Fibroblast of the conjunctiva (primary cell): ENCODE data around the gene UBQLNL.

Experiments used
- DNase-seq: peaks from one replicate; pipeline ENCODE4 v3.0.0-alpha.2; 2010; ENCODE audit warnings: low read depth

Gene UBQLNL, protein sequence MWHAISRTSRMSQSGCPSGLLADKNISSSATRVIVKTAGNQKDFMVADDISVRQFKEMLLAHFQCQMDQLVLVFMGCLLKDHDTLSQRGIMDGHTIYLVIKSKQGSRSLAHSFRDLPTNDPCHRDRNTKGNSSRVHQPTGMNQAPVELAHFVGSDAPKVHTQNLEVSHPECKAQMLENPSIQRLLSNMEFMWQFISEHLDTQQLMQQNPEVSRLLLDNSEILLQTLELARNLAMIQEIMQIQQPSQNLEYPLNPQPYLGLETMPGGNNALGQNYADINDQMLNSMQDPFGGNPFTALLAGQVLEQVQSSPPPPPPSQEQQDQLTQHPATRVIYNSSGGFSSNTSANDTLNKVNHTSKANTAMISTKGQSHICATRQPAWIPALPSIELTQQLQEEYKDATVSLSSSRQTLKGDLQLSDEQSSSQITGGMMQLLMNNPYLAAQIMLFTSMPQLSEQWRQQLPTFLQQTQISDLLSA

DNA sequence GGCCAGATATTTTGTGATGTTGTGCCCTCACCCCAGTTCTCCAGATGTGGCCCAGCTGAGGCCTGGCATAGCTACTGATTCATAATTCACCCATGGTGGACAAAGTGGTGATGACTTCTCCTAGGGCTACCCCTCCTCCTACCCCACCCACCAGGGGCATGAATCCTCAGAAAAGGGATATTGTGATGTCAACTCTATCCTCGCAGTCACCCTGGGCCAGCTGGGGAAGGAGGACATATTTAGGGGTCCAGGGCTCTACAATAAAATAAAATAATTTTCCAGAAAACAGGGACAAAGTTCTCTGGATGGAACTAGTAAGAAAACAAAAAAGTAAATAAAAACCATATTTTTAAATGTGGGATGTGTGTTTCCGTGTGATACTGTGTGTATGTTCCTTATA, at the start of gene UBQLNL:
Gene UBQLNL, minus strand, starts transcription at position 101 of the 400 bp plus-strand sequence. CDS start 258 bp downstream, outside the sequence.
- DNase-seq: no peak

DNA sequence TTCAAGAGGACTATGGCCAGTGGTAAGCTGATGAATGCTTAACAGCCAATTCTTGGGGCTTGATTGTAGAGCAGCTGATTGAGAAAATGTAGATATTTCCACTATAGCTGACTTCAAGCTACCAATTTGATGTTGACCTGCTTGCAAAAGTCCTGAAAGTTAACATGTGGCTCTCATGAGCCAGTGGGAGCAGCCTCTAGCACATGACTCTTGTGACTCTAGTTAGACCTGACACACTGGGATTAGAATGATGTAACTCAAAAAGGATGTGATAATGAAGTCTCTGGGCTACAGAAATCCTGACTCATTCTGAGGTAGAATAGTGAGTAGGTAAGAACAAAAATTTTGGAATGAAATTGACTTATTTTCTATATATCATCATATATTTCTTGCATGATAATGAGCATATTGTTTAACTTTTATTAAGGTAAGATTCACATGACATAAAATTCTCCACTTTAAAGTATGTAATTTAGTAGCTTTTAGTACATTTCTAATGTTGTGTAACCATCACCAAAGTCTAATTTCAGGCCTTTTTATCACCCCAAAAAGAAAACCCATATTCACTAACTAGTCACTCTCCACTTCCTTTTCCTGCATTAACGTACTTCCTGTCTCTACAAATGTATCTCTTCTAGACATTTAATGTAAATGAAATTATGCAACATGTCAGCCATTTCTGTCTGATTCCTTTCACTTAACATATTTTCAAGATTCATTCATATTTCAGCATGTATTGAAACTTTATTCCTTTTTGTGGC, 47.9 kb upstream of the UBQLNL start:
- DNase-seq: no peak

DNA sequence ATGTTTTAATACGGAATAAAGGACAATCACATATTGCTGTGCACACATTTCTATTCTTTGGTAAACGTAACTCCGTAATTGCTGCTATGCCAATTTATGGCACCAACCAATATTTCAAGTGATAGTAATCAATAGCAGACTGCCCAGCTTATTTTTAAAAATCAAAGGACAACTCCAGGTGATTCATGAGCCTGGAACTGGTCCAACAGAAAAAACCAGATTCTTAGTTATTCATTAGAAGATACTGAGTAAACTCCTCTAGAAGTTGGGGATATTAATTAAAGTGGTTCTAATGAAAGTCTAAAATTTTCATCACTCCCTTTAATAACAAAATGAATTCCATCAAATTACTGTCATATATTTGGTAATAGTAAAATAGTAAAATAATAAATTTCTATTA, 41.3 kb upstream of the UBQLNL start:
- DNase-seq: no peak

DNA sequence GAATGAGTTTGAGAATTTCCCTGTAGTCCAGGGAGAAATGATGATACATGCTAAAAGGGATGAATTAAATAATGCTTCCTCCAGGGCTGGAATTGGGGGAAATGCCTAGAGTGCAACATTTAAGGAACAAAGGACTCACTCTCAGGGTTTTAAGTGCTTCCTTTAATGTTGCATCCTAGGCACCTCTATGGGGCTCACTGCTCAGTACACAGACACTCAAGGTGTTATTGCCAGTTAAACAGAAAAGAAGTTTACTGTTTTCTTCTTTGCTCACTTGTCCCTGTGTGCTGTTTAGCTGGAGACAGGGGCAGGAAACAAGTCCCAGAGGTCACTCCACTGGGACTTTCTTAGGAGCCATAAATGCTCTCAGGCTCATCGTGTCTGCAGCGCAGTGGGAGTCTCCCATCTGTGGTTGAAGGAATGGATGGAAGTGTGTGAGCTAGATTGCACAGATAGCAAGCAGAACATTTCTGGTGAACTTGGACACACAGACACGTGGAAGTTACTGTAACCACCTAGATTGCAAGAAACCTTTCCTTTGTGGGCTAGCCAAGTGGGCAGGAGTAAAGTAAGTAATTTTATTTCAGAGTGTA, 40.2 kb upstream of the UBQLNL start:
- no peak for DNase-seq

DNA sequence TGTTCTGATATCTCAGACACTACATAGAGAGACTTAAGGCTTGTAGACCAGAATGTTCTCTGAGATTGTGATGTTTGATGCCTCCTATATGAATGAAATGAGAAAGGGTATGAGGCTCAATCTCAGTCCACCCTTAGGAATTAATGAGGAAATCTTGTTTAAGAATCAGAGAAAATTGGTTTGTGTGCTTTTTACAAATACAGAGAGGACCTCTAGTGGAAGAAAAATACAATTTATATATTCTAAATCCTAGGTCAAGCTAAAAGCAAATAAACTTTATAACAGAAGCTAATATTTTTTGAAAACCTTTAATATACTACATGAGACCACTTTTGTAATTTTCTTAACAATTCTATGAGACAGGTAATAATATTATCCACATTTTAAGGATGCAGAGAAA, 36.8 kb upstream of the UBQLNL start:
- DNase-seq: no peak

DNA sequence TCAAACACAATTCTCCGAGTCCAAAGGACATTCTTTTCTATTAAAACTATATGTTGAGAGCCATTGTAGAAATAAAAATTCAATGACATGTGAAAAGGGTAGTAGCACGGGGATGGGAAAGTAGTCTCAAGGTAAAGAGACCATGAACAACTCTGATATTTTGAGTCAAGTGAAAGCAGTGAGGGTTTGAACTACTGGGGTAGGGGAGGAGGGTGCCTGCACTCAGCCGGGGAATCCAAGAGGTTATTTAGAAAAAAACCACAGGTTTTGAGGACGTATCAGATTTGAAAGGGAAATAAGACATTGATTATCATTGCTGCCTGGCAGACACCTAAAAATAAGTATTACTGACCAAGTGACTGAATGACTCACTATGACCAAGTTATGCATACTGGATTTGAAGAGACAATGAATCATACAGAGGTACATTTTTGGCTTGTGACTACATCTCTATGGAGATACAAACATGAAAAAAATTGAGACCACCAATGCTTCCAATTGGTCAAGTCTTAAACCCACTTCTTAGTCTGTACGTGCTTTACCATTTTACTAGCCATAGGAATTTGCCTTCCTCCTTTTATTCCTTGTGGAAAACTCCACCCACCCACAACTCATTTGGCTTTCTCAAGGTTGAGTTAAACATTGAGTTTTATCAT, 34.1 kb upstream of the UBQLNL start:
- peak; percentile 13 for DNase-seq

DNA sequence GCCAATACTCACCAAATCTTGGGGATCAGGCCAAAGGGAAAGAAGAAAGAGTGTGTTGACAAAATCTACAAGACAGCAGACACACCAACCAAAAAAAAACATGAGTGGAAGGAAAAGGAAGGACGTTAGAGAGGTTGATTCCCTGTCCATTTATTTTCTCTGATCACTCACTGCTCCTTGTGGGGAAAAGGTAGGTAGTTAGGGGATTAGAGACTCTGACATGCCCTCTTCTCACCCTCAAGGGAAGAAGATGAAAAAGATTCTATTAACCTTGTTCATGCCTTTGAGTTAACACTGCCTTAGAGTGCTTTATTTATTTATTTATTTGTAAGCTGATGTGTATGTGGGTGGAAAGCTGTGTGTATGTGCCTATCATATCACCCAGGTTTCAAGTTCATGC, 31.9 kb upstream of the UBQLNL start, which contains the start of gene OR52H1:
Gene OR52H1, minus strand, starts transcription at position 101 of the 400 bp plus-strand sequence. CDS start 3,035 bp downstream, outside the sequence.
- no peak for DNase-seq

DNA sequence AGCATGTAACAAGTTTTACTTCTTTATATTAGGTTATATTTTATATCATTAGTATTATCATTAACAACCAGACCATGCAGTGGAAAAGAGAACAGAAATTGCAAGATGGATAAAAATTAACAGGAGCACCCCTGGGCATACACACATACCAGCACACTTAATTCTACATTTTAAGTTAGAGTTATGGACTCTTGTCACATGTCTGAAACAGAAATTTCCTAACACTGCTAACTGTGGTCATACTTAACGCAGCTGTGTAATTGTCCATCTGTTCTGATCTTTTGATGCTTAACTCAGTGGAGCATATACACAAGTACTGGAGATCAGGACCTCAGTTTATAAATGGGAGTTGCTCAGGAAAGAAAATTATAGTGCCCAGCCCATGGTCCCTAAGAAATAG, 31.5 kb upstream of the UBQLNL start:
- DNase-seq: no peak

DNA sequence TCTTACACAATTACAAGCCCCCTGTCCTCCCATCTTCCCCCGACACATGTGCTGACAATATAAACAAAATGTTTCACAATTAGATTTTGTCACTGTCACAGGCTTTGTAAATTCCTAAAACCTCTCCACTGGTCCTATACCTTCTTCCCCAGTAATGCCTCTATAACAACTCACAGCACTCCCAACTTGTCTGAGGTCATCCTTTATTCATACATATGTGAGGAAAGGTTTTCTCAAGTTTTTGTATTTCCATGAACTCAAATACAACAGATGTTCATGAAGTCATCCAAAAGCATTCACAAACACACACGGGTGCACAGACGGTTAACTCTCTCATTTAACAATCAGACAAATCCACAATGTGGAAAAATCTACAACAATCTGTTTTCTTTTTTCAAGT, 30.0 kb upstream of the UBQLNL start:
- DNase-seq: no peak

DNA sequence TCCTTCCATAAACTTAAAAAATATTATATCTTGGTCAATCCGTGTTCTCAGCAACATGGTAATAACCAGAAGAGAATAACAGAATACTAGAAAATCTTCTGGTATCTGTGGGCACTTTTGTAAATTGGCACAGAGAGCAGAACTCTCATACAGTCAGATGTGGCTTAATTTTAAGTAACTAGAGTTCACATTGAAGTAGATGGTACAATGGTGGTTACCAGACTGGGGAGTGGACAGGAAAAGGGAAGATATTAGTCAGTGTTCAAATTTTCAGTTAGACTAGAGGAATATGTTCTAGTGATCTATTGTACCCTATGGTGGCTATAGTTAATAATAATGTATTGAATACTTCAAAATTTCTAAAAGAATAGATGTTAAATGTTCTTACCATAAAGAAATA, 24.9 kb upstream of the UBQLNL start:
- no peak for DNase-seq

DNA sequence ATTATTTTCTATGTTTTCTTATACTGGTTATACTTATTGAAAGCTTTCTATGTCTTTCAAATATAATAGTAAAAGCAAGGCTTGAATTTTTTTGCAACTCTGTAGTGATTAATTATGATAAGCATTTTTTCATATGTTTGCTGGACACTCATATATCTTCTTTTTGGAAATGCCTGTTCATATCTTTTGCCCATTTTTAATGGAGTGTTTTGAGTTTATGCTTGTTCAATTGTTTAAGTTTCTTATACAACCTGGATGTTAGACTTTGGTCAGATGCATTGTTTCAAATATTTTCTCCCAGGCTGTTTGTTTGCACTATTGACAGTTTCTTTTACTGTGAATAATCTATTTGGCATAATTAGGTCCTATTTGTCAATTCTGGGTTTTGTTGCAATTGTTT, 20.0 kb upstream of the UBQLNL start:
- DNase-seq: no peak

DNA sequence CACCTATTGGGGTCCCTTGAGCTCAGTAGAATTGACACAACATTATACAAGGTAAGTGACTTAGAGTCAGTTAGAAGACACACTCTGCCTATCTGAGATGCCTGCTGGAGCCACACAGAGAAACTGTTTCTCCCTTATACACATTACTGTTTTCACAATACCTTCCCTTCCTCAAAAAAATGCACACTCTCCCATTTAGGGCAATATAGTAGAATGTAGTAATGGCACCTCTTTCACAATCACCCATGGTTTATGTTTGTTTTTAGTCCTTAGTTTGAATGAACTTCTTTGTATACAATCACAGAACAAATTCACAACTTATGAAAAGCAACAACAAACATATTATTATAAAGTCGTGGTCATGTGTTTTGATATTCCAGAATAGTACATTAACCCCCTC, 17.5 kb upstream of the UBQLNL start:
- no peak for DNase-seq

DNA sequence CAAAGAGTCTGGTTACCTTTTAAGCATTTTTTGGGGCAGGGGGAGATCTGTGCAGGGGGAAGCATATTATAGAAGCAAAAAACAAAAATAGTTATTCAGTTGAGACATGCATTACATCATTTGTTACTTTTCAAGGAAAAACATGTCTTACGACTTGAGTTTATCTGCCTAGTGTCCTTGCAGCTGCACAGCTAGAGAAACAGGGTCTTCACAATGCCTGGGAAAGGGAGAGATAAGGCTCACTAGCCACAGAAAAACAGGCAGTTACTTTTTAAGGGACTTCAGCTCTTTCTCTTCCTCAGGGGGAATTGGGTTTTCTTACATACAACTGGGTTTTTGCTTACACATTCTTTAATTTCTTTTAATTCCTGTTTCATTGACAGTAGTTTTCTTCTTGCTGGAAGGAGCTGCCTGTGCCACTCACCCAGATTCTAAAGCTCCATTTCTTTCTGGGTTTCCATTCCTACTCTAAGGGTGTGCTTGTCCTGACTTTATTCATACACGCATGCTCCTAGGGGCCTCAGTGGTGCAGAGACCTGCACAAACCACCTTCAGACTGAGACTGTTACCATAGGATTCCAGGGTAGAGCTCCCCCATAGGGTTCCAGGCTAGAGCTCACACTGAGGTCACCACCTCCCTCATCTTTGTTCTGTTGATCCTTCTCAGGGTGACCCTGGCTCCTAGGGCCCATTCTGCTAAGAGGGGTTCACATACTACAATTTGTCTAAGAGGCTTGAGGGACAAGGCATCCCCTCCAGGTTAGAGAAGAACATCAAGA, 14.7 kb upstream of the UBQLNL start:
- no peak for DNase-seq

DNA sequence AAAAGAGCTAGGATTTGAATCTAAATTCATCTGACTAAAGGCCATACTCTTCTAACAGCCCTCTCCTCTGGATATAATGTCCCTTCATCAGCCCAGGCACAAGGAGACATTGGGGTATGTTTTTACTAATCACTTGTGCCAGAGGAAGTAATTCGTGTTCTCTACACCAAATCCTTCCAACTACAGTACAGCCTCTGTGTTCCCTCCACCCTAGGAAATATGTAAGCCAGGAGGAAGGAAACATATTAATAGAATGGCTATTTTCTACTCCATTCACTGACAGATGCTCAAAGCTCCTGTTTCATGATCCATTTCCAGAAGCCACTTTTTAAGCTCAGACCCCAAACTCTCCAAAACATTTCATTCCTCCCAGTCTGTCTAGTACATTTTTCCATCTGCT, 12.0 kb upstream of the UBQLNL start:
- no peak for DNase-seq

DNA sequence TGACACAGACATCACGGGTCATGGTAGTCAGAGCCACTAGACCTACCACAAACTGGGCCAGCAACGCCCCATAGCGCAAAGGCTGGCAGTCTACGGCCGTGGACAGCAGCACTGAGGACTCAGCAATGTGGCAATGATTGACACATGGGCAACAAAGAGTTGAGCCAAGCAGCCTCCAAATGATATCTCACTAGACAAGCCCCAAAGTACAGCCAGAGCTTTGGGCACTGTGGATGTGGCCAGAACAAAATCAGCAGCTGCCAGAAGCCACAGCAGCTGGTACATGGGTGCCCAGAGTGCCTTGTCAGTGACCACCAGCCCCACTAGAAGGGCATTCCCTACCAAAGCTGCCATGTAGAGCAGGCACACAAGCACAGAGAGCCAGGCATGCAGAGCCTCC, 11.2 kb upstream of the UBQLNL start:
- no peak for DNase-seq

DNA sequence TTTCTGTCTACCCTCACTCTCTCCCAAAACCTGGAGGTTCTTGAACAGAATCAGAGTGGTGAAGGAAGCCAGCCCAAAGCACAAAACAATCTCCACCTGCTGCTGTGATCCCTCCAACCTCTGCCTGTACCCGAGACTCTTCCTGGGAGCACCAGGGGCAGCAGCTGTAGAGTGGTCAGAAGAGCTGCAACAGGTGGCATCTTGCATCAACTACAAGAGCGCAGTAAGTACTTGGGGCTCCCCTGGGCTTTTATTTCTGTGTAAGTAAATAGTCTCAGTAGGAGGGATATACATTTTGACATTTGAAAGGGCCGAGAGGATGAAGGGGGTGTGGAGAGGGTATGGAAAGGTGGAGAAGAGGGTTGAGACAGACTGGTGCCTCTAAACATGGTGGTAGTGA, 8.3 kb upstream of the UBQLNL start:
- no peak for DNase-seq

DNA sequence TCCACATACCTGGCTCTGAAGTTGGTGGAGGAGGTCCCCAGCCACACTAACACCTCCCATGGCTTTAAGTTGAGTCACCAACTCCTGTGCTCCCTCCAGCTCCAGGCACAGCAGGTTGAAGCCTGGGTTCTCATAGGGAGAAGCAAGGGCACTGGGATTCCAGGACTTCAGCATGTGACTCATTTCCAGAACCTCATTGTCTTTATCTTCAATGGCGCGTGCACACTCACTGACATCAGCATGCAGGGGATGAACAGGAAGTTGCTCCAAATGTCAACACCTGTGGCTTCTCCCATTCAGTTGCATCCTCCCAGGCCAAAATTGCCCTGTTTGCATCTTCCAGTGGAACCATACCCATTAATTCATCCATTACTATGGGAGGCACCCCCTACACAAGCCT, 5.8 kb upstream of the UBQLNL start:
- DNase-seq: no peak

DNA sequence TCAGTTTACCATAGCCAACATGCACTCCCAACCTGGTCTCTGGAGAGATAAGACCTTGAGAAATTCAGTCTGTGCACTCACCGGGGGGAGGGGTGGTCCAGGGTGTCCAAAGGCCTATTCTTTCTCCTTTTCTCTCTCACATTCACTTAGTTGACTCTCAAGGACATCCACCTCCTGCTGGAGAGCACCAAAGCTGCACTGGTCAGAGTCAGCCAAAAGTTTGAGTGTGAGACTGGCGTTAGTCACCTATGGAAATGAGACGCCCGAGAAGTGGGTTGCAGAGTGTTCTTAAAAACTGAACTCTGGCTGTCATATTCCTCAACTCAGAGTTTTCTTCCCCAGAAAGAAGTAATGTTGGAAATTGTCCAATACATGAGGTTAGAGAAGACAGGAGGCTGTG, 5.0 kb upstream of the UBQLNL start:
- no peak for DNase-seq

DNA sequence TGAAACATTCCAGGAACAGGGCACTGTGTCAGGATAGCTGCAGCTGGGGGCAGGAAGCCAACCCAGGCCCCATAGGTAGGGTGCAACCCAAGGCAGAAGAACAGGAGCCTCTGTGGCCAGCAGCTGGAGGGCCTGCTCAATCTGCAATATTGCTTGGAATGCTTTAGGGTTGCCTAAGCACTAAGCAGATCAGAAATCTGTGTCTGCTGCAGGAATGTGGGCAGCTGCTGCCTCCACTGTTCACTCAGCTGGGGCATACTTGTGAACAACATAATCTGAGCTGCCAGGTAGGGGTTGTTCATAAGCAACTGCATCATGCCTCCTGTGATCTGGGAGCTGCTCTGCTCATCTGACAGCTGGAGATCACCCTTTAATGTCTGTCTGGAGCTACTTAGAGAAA, 1.7 kb downstream of the UBQLNL start:
- DNase-seq: no peak

DNA sequence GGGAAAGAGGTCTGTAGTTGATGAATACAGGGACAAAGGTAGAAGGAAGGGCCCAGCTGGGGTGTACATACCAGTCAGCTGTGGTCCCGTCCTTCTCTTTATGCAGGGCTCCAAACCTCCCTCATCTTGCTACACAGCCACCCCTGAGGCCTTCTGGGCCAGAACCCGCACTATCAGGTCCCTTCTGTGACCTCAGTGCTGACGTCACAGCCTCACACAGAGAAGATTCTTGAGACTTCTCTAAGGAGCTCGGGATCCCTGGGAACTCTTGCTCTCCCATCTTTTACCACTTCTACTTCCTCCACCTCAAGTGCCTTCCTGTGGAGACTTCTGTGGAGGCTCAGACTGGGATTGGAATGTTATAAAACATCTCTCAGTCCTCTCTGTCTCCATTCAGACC, 6.7 kb downstream of the UBQLNL start, which contains the start of gene UBQLN3:
Gene UBQLN3, minus strand, starts transcription at position 155 of the 400 bp plus-strand sequence. CDS start 399 bp downstream, outside the sequence.
- no peak for DNase-seq

DNA sequence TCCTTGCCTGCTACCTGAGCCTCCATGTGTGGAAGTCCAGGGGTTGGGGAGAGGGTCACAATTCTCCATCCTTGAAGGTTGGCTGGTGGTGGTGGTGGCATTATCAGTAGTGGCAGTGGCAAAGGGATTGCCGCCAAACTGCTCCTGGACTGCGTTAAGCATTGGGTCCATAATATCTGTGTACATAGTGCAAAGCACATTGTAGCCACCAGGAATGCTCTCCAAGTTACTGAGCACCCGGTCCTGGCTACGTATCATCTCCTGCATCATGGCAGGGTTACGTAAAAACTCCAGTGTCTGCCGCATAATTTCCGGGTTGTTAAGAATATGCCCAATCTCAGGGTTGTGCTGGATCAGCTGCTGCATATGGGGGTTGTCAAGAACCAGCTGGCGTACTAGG, 7.9 kb downstream of the UBQLNL start:
- DNase-seq: no peak
